Measurements from ENCODE around the gene PPAT. TPM values are rescaled to one million over a fixed set of nuclear protein-coding genes. Genes with fewer than 3 reads are reported as not detected.
"Not testable (repeated sequence)": the region's sequence is repeated elsewhere in the genome, so short reads cannot be mapped to it uniquely, and the experiment has no call there.

Gene PPAT
- total and polyA plus RNA-seq, 2 experiments from 2014 or later: 8.0 to 8.5 TPM

GRCh38 chr4:56374956-56375355, 60.5 kb downstream of the PPAT start:
- Histone ChIP-seq H2AFZ (no peak overlapping the region), H3K9ac (no peak overlapping the region), H3K27me3 (replicated peaks; ENCODE audit: insufficient read depth) (no peaks in the 10 kb centered on the region), H3K4me1 (ENCODE audit: insufficient read depth) (no peaks in the 10 kb centered on the region), H3K79me2 (ENCODE audit: insufficient read depth) (no peaks in the 10 kb centered on the region), H3K4me3 (no peak overlapping the region), H3K9me2 (ENCODE audit: insufficient read depth) (no peaks in the 10 kb centered on the region), H3K27ac (no peak overlapping the region), H3K36me3 (ENCODE audit: low read depth) (no peaks in the 10 kb centered on the region; the same call in 1 of the 2 replicates), H4K20me1 (ENCODE audit: insufficient read depth) (no peaks in the 10 kb centered on the region), H3F3A (ENCODE audit: insufficient read depth) (0 out of 2 replicates have a peak, but pooled peaks cover 6% of the 10 kb centered on the region), H3K4me2 (ENCODE audit: unreplicated experiment) (no peak overlapping the region), H3K9me3 (ENCODE audit: low read depth) (no peaks in the 10 kb centered on the region)
- TF ChIP-seq EZH2 (IDR thresholded peaks at IDR 0.05; ENCODE audit: insufficient read depth, poor library complexity, severe bottlenecking) (no peak), EZH2phosphoT487 (IDR thresholded peaks at IDR 0.05; ENCODE audit: insufficient read depth, low read depth) (no peak)
- 92 to 100% methylated on average over 1 of the region's 1 CpG for WGBS, 2 experiments (ENCODE audit: low coverage in 1 of 2, low lambda C conversion rate in 2 of 2, missing lambda C conversion rate in 2 of 2)
- DNase-seq: no peak
- in situ Hi-C loops (cut with MboI): no loop called here

- WGBS, 2 experiments (ENCODE audit: low coverage in 1 of 2, low lambda C conversion rate in 2 of 2, missing lambda C conversion rate in 2 of 2): 0% methylated on average over 1 of the region's 1 CpG
- TF ChIP-seq EZH2 (IDR thresholded peaks at IDR 0.05; ENCODE audit: insufficient read depth, poor library complexity, severe bottlenecking): no peak
- no peak for TF ChIP-seq EZH2phosphoT487 (IDR thresholded peaks at IDR 0.05; ENCODE audit: insufficient read depth, low read depth)
- Histone ChIP-seq H3K4me3 (no peak overlapping the region), H4K20me1 (ENCODE audit: insufficient read depth) (no peaks in the 10 kb centered on the region), H3K79me2 (ENCODE audit: insufficient read depth) (0 out of 2 replicates have a peak, but pooled peaks cover 5% of the 10 kb centered on the region), H3K4me1 (ENCODE audit: insufficient read depth) (no peaks in the 10 kb centered on the region), H3K4me2 (ENCODE audit: unreplicated experiment) (no peak overlapping the region), H3K9me2 (ENCODE audit: insufficient read depth) (no peaks in the 10 kb centered on the region), H3K36me3 (ENCODE audit: low read depth) (no peaks in the 10 kb centered on the region; the same call in 1 of the 2 replicates), H3K27ac (no peak overlapping the region), H3K27me3 (replicated peaks; ENCODE audit: insufficient read depth) (no peaks in the 10 kb centered on the region), H3F3A (ENCODE audit: insufficient read depth) (0 out of 2 replicates have a peak, but pooled peaks cover 6% of the 10 kb centered on the region), H3K9ac (no peak overlapping the region), H3K9me3 (ENCODE audit: low read depth) (no peaks in the 10 kb centered on the region), H2AFZ (no peak overlapping the region)
- in situ Hi-C loops (cut with MboI): no loop called here
- peak; percentile 18 for DNase-seq
Measured at GRCh38 chr4:56372774-56373173, 62.6 kb downstream of the PPAT start.

GRCh38 chr4:56371426-56372220, 63.8 kb downstream of the PPAT start:
- Histone ChIP-seq H3K9ac (no peak overlapping the region), H3F3A (ENCODE audit: insufficient read depth) (0 out of 2 replicates have a peak, but pooled peaks cover 6% of the 10 kb centered on the region), H3K9me3 (ENCODE audit: low read depth) (no peaks in the 10 kb centered on the region), H3K79me2 (ENCODE audit: insufficient read depth) (0 out of 2 replicates have a peak, but pooled peaks cover 5% of the 10 kb centered on the region), H3K27ac (no peak overlapping the region), H3K4me1 (ENCODE audit: insufficient read depth) (no peaks in the 10 kb centered on the region), H3K27me3 (replicated peaks; ENCODE audit: insufficient read depth) (no peaks in the 10 kb centered on the region), H3K36me3 (ENCODE audit: low read depth) (no peaks in the 10 kb centered on the region; the same call in 1 of the 2 replicates), H3K9me2 (ENCODE audit: insufficient read depth) (no peaks in the 10 kb centered on the region), H3K4me3 (no peak overlapping the region), H2AFZ (no peak overlapping the region), H3K4me2 (ENCODE audit: unreplicated experiment) (no peak overlapping the region), H4K20me1 (ENCODE audit: insufficient read depth) (no peaks in the 10 kb centered on the region)
- TF ChIP-seq EZH2phosphoT487 (IDR thresholded peaks at IDR 0.05; ENCODE audit: insufficient read depth, low read depth) (no peak), EZH2 (IDR thresholded peaks at IDR 0.05; ENCODE audit: insufficient read depth, poor library complexity, severe bottlenecking) (no peak)
- 46% methylated on average over 8 of the region's 8 CpGs for WGBS, 2 experiments (ENCODE audit: low coverage in 1 of 2, low lambda C conversion rate in 2 of 2, missing lambda C conversion rate in 2 of 2)
- in situ Hi-C loops (cut with MboI): no loop called here
- DNase-seq: no peak

- Histone ChIP-seq H3K36me3 (ENCODE audit: low read depth) (no peaks in the 10 kb centered on the region; the same call in 1 of the 2 replicates), H3K4me3 (no peak overlapping the region), H4K20me1 (ENCODE audit: insufficient read depth) (no peaks in the 10 kb centered on the region), H3K9ac (no peak overlapping the region), H3K27ac (no peak overlapping the region), H3K79me2 (ENCODE audit: insufficient read depth) (0 out of 2 replicates have a peak, but pooled peaks cover 5% of the 10 kb centered on the region), H3K4me2 (ENCODE audit: unreplicated experiment) (no peak overlapping the region), H3F3A (ENCODE audit: insufficient read depth) (0 out of 2 replicates have a peak, but pooled peaks cover 6% of the 10 kb centered on the region), H3K4me1 (ENCODE audit: insufficient read depth) (no peaks in the 10 kb centered on the region), H3K27me3 (replicated peaks; ENCODE audit: insufficient read depth) (no peaks in the 10 kb centered on the region), H3K9me2 (ENCODE audit: insufficient read depth) (no peaks in the 10 kb centered on the region), H3K9me3 (ENCODE audit: low read depth) (no peaks in the 10 kb centered on the region), H2AFZ (no peak overlapping the region)
- WGBS, 2 experiments (ENCODE audit: low coverage in 1 of 2, low lambda C conversion rate in 2 of 2, missing lambda C conversion rate in 2 of 2): 95 to 99% methylated on average over 3 of the region's 3 CpGs
- in situ Hi-C loops (cut with MboI): no loop called here
- no peak for DNase-seq
- TF ChIP-seq EZH2phosphoT487 (IDR thresholded peaks at IDR 0.05; ENCODE audit: insufficient read depth, low read depth) (no peak), EZH2 (IDR thresholded peaks at IDR 0.05; ENCODE audit: insufficient read depth, poor library complexity, severe bottlenecking) (no peak)
Measured at GRCh38 chr4:56370377-56370776, 65.0 kb downstream of the PPAT start.

- H3K4me3 ChIP-seq; H3K9ac ChIP-seq; H2AFZ ChIP-seq; in situ Hi-C loops (cut with MboI); H4K20me1 ChIP-seq (ENCODE audit: insufficient read depth); H3K4me1 ChIP-seq (ENCODE audit: insufficient read depth); H3K27me3 ChIP-seq (replicated peaks; ENCODE audit: insufficient read depth); H3K79me2 ChIP-seq (ENCODE audit: insufficient read depth); H3K36me3 ChIP-seq (ENCODE audit: low read depth); H3K4me2 ChIP-seq (ENCODE audit: unreplicated experiment); H3K27ac ChIP-seq; H3K9me2 ChIP-seq (ENCODE audit: insufficient read depth); H3F3A ChIP-seq (ENCODE audit: insufficient read depth); H3K9me3 ChIP-seq (ENCODE audit: low read depth); DNase-seq: not testable (repeated sequence)
- 92% methylated on average over 12 of the region's 12 CpGs for WGBS, 2 experiments (ENCODE audit: low coverage in 1 of 2, low lambda C conversion rate in 2 of 2, missing lambda C conversion rate in 2 of 2)
Measured at GRCh38 chr4:56362981-56363380, 72.4 kb downstream of the PPAT start.

Data from GM23248 (cell line).